Inferior parietal cortex (tissue), 1 donor: ENCODE results near the gene CDX4.
"Not testable (repeated sequence)": the region's sequence is repeated elsewhere in the genome, so short reads cannot be mapped to it uniquely, and the experiment has no call there.

Source experiments
- DNase-seq: peaks from one replicate; pipeline ENCODE4 v3.0.0-alpha.2; 2016; ENCODE audit errors: extremely low spot score

CDX4 gene, protein sequence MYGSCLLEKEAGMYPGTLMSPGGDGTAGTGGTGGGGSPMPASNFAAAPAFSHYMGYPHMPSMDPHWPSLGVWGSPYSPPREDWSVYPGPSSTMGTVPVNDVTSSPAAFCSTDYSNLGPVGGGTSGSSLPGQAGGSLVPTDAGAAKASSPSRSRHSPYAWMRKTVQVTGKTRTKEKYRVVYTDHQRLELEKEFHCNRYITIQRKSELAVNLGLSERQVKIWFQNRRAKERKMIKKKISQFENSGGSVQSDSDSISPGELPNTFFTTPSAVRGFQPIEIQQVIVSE

DNA sequence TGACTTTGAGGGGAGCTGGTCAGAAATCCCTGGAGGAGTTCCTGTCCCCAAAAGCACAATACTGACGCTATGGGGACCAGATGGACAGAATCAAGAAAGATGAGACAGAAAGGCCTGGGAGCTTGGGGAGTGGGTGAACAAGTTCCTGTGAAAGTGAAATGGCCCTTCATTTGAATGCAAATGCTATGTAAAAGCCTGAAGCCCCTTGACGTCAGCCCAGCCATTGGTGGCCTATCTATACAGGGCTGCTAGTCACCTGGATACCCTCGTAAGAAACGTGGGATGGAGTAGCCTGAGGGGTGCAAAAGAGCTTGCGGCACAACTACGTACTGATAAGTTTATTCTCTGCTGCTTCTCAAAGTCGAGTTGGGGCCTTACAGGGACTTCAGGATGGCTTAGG is at the start of gene CDX4:
Gene CDX4 (plus strand): TSS at position 223 of the 400 bp plus-strand sequence. CDS start 201 bp downstream, outside the sequence.
- DNase-seq: no peak

DNA sequence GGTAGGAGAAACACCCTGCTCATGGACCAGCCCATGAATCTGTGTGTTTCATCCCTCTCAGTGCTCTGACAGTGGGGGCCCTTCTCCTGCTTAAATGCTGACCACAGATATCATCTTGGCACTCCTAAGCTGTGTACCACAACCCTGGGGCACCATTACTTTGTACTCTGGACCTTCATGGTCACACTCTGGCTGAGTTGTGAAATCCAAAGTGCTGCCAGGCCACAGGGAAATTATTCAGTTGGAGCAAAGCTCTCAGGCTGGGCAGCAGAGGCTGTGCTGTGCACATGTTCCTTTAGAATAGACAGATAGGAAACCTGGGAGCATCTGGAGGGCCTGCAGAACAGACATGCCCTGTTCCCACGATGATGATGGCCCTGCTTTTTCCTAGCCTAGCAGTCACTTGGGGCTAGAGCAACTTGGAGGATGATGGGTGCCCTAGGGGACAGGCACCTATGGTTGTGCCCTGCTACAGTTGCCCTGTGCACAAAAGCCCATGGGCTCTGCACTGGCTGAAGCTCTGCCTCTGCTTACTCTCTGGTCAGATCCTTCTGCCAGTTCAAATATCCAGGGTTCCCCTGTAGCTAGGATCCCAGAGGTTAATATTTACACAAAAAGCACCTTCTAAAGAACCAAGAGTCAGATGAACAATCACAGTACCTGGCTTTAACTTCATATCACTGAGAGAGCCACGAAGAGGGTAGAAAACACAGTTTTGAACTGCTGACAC is 48.5 kb upstream of the CDX4 start:
- no peak for DNase-seq

DNA sequence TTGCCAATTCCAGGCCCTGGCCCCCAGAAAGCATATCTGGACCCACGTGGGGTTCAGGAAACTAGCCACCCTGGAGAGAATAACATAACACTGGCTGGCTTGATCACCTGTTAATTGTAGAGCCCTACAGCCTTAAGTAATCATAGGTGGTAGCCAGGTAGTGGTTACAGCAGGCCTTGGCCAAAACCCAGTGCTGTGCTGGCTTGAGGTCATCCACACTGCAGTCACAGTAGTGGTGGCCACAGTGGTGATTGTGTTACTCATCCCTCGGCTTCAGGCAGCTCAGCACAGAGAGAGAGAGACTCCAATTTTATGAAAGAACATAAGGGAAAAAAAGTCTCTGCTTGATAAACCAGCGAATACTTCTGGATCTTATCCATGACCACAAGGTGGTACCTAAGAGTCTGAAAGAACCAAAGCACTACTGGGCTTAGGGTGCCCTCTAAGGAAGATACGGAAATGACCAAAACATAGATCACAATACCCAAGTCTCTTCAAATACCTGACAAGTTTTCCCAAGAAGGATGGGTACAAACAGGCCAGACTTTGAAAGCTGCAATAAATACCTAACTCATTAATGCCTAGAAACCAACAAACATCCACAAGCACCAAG is 46.6 kb upstream of the CDX4 start:
- DNase-seq: no peak

DNA sequence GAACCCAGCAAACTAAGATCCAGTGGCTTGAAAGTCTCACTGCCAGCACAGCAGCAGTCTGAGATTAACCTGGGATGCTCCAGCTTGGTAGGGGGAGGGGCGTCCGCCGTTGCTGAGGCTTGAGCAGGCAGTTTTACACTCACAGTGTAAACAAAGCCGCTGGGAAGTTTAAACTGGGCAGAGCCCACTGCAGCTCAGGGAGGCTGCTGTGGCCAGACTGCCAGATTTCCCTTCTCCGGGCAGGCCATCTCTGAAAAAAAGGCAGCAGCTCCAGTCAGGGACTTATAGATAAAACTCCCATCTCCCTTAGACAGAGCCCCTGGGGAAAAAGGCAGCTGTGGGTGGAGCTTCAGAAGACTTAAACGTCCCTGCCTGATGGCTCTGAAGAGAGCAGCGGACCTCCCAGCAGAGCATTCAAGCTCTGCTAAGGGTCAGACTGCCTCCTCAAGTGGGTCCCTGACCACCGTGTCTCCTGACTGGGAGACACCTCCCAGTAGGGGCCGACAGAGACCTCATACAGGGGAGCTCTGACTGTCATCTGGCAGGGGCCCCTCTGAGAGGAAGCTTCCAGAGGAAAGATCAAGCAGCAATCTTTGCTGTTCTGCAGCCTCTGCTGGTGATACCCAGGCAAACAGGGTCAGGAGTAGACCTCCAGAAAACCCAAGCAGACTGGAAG is 45.1 kb upstream of the CDX4 start:
- no peak for DNase-seq

DNA sequence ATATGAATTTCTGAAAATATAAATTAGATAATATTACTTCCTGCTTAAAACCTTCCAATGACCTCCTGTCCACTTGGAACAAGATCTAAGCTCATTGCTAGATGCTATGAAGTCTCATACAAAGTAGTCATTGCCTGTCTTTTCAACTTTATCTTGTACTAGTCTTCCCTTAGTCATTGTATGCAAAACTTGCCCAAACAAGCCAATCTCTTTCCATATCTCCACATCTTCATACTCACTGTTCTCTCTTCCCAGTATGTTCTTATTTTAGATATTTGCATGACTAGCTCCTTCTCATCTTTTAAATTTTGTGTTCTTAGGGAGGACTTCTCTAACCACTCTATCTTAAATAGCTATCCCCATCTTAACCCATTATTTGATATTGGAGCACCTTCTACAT is 33.9 kb upstream of the CDX4 start:
- no peak for DNase-seq

DNA sequence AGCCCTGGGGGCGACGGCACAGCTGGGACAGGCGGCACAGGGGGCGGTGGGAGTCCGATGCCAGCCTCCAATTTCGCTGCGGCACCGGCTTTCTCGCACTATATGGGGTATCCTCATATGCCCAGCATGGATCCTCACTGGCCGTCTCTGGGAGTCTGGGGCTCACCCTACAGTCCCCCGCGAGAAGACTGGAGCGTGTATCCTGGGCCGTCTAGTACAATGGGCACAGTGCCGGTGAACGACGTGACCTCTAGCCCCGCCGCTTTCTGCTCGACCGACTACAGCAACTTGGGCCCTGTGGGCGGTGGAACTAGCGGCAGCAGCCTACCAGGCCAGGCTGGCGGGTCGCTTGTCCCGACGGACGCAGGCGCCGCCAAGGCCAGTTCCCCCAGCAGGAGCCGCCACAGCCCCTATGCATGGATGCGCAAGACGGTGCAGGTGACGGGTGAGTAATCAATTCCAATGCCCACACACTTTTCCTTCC is 500 bp downstream of the CDX4 start:
- no peak for DNase-seq

DNA sequence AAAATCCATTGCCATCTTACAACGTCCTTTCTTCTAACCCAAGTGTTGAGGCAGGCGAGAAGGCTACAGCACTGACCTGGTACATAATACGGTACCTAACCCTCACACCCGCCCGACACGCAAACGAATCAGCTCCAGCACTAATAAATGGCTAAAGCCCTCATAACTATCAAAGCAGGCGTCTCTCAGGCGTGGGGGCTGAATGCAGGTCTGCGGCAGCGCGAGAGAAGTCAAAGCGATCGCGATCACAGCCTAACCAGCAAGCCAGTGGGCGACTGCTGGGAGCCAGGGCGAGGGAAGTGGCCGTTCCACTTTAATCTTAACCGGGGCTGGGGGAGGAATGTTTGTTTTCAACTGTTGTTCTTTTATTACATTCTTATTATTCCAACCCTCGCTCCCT is 1.5 kb downstream of the CDX4 start:
- DNase-seq: no peak

DNA sequence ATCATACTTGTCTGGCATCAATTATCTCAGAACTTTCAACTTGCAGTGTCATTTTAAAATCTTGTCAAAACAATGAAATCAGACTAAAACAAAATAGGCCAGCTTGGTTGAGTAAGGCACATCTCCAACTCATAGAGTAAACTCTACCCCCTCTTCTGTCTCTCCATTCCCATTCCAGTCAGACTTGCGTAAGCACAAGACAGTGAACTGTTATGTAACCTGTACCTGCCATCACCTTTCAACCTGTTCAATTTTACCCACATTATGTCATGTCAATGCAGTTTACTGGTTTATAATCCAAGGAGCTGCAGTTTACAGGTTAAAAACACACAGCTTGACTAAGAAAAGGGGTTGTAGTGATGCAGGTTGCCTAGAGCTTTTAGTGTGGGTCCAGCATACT is 8.3 kb downstream of the CDX4 start:
- DNase-seq: no peak

DNA sequence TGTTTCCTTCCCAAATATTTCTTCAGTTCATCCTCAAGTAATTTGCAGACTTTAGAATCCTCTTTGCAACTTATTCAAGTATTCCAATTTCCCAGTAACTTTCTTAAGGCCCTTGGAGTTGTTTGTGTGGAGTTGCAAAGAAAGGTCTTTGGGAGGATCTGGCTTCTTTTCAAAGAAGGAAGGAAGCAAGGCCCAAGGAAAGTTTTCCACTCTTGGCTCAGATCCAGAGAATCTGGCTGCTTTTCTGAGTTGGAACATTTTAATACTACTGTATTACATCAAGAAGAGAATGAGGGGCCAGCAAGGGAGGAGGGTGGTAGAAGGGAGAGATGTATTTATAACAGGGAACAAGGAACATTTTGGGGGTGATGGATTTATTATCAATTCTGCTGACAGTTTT is 10.5 kb downstream of the CDX4 start:
- no peak for DNase-seq

DNA sequence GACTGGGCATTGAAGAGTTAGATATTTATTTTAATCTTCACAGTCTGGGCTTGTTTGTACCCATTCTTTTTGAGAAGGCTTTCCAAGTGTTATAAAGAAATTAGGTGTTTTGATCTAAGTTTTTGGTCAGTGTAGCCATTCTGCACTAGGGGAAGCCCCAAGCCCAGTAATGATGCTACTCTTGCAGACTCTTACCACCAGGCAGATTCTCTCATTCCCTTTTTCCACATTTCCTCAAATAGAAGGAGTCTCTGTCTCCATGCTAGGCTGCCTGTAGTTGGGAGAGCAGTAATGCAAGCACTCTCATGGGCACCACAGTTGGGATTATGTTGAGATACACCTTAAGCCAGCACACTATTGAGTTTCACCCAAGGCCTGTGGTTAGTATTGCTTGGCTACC is 21.5 kb downstream of the CDX4 start:
- no peak for DNase-seq

DNA sequence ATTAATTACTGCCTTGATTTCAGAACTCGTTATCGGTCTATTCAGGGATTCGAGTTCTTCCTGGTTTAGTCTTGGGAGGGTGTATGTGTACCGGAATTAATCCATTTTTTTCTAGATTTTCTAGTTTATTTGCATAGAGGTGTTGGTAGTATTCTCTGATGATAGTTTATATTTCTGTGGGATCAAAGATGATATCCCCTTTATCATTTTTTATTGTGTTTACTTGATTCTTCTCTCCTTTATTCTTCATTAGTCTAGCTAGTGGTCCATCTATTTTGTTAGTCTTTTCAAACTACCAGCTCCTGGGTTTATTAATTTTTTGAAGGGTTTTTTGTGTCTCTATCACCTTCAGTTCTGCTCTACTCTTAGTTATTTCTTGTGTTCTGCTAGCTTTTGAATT is 32.1 kb downstream of the CDX4 start:
- DNase-seq: no peak

DNA sequence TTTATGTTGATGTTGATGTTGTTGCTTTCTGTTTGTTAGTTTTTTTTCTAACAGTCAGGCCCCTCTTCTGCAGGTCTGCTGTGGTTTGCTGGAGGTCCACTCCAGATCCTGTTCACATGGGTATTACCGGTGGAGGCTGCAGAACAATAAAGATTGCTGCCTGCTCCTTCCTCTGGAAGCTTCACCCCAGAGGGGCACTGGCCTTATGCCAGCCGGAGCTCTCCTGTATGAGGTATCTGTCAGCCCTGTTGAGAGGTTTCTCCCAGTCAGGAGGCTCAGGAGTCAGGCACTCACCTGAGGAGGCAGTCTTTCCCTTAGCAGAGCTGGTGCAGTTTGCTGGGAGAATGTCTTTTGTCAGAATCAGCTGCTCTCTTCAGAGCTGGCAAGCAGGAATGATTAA is 34.7 kb downstream of the CDX4 start:
- no peak for DNase-seq

DNA sequence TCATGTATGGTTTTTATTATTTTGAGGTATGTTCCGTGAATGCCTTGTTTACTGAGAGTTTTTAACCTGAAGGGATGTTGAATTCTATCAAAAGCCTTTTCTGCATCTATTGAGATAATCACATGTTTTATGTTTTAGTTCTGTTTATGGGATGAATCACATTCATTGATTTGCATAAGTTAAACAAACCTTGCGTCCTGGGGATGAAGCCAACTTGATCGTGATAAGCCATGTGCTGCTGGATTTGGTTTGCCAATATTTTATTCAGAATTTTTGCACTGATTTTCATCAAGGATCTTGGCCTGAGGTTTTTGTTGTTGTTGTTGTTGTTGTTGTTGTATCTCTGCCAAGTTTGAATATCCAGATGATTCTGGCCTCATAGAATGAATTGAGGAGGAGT is 43.8 kb downstream of the CDX4 start:
- no peak for DNase-seq

DNA sequence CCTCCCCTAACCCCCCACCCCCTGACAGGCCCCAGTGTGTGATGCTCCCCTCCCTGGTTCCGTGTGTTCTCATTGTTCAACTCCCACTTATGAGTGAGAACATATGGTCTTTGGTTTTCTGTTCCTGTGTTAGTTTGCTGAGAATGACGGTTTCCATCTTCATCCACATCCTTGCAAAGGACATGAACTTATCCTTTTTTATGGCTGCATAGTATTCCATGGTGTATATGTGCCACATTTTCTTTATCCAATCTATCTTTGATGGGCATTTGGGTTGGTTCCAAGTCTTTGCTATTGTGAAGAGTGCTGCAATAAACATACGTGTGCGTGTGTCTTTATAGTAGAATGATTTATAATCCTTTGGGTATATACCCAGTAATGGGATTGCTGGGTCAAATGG is 45.3 kb downstream of the CDX4 start:
- DNase-seq: not testable (repeated sequence)
